ENCODE measurements around the gene ZNF385D.

GRCh38 chr3:21718943-21719591, 31.9 kb downstream of the ZNF385D start:
- TF ChIP-seq, protein P1, sequence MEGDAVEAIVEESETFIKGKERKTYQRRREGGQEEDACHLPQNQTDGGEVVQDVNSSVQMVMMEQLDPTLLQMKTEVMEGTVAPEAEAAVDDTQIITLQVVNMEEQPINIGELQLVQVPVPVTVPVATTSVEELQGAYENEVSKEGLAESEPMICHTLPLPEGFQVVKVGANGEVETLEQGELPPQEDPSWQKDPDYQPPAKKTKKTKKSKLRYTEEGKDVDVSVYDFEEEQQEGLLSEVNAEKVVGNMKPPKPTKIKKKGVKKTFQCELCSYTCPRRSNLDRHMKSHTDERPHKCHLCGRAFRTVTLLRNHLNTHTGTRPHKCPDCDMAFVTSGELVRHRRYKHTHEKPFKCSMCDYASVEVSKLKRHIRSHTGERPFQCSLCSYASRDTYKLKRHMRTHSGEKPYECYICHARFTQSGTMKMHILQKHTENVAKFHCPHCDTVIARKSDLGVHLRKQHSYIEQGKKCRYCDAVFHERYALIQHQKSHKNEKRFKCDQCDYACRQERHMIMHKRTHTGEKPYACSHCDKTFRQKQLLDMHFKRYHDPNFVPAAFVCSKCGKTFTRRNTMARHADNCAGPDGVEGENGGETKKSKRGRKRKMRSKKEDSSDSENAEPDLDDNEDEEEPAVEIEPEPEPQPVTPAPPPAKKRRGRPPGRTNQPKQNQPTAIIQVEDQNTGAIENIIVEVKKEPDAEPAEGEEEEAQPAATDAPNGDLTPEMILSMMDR (IDR thresholded peaks at IDR 0.05; ENCODE audit: borderline replicate concordance, extremely low read depth, low read length, poor library complexity, severe bottlenecking): no peak
- TF ChIP-seq EZH2 (IDR thresholded peaks at IDR 0.05; ENCODE audit: borderline replicate concordance, low read depth, low read length, severe bottlenecking): no peak
